Activated T-helper 1 cell treated with Interleukin-2 at 50 U/mL for 16 hours (primary cell): Measurements from ENCODE around the gene COL6A2.
"Not testable (repeated sequence)": the region's sequence is repeated elsewhere in the genome, so short reads cannot be mapped to it uniquely, and the experiment has no call there.

Experiments
- DNase-seq: peaks from one replicate; pipeline ENCODE4 v3.0.0-alpha.2; 2020; ENCODE audit warnings: low read depth

COL6A2 gene

DNA sequence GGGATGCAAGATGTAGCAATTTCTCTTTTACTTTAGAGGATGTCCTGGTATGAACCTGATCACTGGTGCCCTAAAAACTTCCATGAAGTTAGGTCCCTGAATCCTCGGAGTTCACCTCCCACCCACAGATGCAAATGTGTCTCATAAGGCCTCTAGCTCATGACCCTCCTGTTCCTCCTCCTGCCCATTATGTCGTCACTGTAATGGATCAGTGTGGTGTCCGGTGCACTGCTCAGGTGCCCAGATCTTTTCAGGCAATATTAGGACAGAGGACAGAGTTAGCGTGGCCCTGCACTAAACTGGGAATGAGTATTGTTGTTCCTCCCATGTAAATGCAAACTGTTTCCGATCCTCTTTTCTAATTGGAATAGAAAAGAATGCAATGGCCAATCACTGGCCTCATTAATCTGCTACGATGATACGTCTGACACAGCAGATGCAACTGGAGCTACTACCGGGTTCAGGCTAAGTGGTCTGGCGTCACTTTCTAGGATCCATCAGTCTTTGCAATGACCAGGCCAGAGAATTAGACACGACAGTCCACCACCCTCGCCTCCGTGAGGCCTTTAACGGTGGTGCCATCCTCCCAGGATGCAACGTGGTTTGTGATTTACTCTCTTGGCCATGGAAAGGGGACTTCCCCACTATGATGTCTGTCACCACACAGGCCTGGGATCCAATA, 3.4 kb upstream of the COL6A2 start:
- no peak for DNase-seq

DNA sequence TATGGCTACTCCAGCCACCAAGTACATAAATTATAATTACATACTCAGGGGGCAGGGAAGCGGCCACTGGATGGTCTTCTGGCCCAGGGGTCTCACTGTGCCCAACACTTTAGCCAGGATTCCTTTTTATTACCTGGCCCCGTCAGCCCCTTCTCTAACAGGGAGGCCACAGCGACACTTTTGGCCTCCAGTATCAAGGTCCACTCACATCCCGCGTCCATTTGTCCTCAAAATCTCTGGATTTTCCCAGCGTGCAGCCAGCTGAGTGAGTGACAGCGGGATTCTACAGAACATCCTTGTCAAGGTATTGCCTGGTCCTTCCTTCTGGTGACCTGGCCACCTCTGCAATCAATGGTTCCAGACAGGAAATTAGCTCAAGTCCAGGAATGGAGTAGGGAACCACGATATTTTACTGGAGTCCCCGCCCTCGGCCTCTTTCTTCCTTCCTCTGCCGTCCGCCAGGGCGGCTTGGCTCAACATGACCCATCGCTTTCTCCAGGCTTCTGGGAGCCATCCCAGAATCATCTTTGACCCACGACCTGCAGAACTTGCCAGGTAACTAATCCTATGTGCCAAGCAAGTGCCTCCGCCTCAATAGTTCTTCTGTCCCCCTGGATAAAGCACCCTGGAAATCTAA, 2.7 kb upstream of the COL6A2 start:
- DNase-seq = no peak

DNA sequence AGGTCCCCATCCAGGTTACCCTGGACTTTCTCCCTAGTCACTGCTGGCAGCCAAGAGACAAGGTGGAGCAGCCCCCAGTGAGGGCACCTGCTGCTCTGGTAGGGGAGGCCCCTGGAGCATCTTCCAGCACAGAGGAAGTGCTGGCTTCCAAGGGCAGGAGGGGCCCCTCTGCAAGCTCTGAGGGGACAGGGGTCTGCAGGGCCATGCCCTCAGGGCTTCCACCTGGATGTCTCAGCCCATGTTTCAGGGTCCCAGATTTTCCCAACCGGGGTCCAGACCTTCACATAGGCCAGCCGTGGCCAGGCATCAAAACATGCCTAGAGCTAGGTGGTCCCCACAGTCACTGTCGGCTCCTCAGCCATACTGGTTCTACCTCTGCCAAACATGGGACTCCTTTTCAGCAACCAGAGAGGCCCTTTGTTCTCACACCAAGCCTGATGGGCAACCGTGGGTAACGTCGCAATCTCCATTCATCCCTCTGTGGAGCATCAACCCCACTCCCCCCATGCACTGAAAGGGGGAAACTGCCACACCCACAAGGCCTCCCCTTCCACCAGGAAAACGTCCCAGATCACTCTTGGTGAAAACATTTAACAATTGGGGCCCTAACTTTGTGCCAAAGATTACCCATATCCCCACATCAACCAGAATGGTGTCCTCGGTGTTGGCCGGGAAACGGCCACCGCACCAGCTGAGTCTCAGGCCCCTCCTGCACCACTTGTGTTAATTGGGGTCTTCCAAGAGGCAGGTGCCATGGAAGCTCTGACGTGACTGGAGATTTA, 1.9 kb upstream of the COL6A2 start:
- DNase-seq = no peak

DNA sequence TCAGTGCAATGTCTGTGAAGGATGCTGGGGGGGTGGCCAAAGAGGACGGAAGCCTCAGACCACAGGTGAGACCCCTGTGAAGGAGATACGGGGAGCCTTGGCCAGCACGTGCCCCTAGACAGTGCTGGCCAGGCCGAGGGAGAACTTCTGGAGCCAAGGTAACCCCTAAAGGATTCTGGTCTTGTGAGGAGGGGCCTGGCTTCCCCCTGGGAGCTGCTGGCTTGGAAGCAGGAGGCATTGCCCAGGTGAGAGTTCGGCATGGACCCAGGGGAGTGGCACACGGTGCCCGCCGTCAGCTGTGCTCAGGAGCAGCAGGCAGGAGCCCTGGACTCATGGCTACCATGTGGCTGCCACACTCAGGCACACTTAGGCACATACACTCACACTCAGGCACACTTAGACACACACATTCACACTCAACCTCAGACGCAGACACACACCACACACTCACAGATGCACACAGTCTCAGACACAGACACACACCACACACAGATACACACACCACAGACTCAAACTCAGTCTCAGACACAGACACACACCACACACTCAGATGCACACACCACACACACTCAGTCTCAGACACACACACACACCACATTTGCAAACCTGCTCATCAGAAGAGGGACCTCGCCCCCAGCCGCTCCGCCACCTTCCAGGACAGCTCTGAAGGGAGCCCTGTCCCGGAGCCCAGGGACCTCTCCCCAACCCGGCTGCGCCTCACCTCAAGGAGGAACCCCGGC, 1.1 kb upstream of the COL6A2 start:
- no peak for DNase-seq

DNA sequence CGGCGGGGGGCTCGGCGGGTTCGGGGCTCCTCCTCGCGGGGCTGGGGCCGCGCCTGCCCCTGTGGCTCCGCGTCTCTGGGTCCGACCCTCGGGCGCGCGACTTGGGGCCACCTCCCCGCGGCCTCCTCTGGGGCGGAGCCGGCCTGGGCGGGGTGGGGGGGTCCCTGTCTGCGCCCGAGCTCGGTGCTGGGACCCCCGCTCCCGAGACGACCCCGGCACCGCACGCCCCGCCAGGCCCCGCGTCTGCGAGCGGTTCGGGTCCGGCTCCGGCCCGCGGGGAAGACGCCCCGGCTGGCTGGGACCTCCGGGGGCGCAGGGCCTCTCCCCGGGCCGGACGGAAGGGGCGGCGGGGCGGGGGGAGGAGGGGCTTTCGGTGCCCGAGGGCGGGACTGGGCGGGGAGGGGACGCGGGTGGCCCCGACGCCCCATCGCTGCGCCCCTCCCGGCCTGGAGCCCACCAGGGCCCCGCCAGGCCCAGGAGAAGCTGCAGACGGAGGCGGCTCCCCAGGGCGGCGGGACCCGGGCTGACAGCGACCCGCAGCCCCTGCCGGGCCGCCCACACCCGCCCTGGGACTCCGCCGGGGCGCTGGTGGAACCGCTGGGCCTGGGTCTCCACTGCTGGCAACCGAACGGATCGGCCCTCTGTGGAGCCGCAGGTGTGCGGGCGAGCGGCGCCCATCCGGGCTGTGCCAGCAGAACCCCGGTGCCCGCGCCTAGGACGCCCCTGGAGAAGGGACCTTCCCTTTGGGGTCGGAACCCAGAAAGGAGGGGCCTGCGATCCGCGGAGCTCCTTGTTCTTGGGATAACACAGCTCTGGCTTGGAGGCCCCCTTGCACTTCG, 610 bp downstream of the COL6A2 start:
- DNase-seq = no peak

DNA sequence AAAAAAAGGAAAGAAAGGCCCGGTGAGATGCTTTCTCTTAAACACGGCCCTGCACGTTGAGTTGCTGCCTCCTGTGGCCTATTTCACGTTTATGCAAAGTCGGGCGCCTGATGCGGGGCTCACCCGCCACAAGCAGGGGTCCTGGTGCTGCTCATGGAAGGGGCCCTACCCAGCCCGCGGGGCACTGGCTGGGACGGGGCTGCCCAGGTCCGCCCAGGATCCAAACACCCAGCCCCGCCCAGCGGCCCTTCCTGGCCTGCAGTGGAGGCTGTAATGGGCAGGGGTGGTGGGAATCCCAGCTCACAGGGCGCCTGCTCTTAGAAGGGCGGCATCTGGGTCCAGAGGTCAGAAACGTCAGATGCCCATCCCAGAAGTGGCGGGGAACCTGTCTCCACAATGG, 1.6 kb downstream of the COL6A2 start:
- no peak for DNase-seq

DNA sequence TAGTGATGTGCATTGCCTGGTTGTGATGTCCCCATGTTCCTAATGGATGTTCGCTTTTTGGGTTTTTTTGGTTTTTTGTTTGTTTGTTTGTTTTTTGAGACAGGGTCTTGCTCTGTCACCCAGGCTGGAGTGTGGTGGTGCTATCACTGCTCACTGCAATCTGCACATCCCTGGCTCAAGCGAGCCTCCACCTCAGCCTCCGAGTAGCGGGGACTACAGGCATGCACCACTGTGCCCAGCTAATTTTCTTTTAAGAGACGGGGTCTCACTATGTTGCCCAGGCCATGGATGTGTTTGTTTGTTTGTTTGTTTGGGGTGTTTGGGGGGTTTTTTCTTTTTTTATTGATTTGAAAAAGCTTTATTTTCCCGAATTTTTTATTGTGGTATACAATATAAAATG, 2.1 kb downstream of the COL6A2 start:
- no peak for DNase-seq

DNA sequence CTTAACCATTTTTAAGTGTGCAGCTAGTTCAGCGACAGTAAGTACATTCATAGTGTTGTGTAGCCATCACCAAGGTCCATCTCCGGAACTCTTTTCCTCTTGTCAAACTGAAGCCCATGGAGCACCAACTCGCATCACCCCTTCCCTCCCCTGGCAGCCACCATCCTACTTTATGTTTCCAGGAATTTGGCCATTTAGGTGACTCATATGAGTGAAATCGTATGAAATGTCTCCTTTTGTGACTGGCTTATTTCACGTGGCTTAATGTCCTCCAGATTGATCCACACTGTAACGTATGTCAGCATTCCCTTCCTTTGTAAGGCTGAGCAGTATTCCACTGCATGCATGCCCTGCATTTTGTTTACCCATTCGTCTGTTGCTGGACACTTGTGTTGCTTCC, 2.5 kb downstream of the COL6A2 start:
- DNase-seq = no peak

DNA sequence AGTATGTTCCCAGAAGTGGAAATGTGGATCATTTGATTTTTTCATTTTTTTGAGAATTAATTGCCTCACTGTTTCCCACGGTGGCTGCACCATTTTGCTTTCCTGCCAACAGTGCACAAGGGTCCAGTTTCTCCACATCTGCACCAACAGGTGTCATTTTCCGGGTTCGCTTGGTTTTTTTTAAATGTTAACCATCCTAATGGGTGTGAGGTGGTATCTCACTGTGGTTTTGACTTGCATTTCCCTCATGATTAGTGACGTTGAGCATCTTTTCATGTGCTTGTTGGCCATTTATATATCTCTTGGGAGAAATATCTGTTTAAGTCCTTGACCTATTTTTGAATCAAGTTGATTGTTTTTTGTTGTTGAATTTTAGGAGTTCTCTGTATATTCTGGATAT, 3.0 kb downstream of the COL6A2 start:
- no peak for DNase-seq

DNA sequence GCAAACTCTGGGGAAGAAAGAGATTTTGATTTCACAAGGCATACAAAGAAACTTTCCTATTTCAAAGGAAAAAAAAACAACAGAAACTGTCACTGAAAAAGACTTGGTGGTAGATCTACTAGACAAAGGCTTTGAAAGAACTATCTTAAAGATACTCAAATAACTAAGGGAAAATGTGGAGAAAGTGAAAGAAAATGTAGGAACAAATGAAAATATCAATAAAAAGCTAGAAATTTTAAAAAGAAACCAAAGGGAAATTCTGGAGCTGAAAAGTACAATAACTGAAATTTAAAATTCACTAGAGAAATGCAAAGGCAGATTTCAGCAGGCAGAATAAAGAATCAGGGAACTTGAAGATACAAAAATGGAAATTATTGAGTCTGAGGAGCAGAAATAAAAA, 6.2 kb downstream of the COL6A2 start:
- no peak for DNase-seq

DNA sequence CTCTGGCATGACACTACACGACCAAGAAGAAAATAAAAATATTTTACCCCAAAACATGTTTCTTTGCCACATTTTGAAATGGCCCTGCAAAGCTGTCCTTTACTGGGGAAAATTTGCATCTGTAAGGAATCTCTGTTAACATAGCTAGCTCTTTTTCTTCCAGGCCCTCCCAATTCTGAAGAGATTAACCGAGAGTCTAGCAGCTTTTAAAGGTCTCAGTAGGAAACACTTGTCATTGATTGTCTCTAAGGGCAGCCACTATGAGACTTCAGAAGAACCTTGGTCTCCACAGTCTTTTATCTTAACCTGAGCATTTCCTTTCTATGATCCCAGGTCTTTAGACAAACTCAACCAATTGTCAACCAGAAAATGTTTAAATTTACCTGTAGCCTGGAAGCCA, 9.5 kb downstream of the COL6A2 start:
- not testable (repeated sequence) for DNase-seq

DNA sequence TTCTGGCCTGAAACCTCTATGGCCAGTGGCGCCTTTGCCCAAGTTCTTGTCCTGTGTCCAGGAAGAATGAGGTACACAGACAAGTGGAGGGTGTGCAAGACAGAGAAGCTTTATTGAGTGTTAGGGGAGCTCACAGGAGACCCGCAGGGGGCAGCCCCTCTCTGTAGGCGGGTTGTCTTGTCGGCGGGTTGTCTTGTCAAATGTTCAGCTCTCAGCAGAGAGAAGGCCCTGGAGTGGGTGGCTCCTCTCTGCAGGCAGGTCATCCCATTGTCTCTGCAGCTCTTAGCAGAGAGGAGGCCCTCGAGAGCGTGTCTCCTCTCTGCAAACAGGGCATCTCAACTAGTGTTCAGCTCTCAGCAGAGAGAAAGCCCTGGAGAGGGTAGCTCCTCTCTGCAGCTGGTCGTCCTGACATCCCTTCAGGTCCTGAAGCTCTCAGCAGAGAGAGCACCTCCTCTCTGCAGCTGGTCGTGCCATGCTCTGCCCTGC, 11.0 kb downstream of the COL6A2 start:
- no peak for DNase-seq

DNA sequence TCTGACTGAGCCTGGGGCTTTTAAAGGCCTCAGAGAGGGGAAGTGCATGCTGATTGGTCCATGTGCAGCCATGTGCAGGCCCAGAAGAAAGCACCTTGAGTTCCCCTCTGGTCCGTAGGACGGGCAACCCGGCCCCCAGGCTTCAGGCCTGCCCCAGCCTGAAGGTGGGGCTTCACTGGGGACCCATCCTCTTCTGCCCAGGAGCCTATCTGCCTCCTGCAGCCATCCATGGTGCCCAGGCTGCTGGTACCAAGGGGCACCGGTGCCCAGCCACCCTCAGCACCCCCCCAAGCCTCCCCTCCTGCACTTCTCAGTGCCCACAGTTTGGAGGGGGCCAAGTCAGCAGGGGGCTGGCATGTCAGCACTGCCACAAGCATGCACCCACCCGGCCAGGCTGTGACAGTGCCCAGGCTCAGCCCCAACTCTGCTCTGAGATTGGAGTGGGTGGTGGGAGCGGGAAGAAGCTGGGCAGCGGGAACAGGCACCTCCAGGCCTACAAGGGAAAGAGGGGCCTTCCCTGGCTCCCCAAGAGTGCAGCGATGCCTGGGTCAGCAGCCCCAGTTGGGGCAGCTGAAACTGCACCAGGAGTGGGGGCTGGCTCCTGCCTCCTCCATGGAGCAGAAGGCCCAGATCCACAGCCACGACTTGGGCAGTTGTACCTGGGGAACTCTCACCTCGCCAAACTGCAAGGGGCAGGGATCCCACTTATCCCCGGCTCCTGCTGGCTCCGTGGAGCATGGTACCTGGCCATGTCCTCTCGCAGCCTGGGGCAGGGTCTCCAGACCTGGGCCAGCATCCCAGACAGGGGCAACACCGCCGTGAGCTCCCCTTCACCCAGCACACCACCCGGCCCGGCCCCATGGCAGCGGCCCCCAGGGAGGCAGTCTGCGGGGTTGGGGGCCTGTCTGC, 11.7 kb downstream of the COL6A2 start:
- no peak for DNase-seq

DNA sequence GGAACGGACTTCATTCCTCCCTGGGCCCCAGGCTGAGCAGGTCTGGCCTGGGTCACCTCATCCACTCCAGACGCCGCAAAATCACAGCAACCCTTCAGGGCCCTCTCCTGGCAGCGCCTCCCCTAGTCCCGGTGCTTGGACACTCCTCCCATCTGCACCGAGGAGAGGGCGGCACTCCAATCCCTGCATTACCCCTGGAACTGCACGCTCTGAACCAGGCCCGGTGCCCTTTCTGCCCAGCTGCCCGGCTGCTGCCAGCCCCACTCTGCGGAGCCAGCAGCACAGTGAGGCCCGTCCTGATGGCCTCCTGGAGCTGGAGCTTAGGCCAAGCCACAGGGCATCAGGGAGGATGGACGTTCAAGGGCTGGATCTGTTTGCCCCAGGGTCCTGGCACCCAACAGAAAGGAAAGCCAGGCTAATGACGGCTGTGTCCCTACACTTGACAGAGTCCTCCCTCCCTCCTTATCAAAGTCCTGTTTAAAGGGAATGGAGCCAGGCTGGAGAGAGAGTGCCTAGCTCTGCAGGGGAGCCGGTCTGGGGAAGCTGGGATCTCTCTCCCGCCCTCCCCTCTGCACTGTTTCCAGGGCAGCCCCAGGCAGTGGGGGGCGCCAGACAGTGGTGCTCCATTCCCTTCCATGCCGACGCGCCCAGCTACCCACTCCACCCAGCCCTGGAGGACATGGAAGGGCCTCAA, 12.7 kb downstream of the COL6A2 start:
- no peak for DNase-seq

DNA sequence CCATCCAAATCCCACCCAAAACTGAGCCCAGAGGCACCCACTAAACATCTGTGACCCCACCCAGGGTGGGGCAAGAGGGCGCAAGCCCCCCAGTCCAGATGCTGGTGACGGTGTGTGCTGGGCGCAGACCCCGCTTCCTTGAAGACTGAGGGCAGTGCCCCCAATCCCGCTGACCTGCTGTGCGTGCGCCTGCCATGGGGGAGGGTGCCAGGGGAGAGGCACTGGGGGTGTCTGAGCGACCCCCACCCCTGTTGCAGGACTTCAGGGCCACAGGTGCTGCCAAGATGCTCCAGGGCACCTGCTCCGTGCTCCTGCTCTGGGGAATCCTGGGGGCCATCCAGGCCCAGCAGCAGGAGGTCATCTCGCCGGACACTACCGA, 13.3 kb downstream of the COL6A2 start:
- no peak for DNase-seq

DNA sequence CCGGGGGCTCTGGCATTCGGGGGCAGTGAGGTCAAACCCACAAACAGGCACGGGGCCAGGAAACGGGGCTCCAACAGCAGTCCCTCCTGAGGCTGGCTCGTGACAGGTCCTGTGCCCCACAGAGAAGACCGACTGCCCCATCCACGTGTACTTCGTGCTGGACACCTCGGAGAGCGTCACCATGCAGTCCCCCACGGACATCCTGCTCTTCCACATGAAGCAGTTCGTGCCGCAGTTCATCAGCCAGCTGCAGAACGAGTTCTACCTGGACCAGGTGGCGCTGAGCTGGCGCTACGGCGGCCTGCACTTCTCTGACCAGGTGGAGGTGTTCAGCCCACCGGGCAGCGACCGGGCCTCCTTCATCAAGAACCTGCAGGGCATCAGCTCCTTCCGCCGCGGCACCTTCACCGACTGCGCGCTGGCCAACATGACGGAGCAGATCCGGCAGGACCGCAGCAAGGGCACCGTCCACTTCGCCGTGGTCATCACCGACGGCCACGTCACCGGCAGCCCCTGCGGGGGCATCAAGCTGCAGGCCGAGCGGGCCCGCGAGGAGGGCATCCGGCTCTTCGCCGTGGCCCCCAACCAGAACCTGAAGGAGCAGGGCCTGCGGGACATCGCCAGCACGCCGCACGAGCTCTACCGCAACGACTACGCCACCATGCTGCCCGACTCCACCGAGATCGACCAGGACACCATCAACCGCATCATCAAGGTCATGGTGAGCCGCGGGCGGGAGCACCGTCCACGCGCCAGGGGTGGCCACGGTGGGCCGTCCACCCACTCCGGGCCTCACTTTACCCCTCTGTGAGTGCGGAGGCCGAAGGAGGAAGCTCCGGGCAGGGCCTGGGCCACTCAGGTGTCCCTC, 14.2 kb downstream of the COL6A2 start:
- DNase-seq = no peak

DNA sequence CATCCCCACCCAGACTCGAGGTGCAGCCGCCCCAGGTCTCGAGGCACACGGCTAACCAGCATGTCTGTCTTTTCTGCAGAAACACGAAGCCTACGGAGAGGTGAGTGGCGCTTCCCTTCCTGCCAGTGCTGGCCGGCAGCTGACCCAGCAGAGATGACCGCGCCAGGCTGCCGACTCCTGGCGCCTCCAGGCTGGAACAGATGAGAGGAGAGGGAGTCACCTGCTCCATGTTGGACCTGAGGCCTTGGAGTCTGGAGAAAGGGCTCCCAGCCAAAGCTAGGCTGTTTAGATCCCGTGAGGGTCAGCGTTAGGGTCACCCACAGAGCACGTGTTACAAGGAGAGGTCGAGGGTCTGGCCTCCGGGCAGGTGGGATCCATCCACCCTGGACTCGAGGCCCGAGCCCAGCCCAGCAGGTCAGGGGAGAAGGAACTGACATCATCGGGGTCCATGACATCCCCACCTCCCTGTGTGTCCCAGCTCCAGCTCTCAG, 14.9 kb downstream of the COL6A2 start:
- DNase-seq = no peak

DNA sequence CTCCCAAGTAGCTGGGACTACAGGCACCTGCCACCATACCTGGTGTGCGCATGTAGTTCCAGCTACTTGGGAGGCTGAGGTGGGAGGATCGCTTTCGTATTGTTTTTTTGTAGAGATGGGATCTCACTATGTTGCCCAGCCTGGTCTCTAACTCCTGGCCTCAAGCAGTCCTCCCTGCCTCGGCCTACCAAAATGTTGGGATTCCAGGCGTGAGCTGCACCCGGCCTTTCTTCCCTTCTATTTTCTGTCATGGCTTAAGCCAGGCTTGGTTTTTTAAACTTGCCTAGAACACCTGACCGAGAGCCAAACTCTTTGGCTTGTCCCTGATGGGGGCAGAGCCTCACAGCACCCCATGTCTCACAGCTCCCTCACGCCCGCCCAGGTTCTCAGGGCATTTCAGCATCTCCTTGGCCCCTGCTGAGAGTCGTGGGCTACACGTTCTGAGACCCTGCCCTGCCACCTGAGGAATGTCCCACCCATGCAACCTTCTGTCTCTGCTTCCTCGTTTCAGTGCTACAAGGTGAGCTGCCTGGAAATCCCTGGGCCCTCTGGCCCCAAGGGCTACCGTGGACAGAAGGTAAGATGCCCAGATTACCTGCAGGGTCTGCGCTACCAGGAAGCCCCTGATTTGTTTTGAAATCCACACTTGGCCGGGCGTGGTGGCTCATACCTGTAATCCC, 15.7 kb downstream of the COL6A2 start:
- DNase-seq = no peak
